T47D (cell line): ENCODE measurements around the gene PPM1D.
"Not testable (repeated sequence)": the region's sequence is repeated elsewhere in the genome, so short reads cannot be mapped to it uniquely, and the experiment has no call there.

ENCODE experiments used
- DNase-seq, 2 experiments: peaks; one replicate each; pipeline versions ENCODE4 v3.0.0 to v3.0.0-alpha.2; 2011 to 2012; ENCODE audit warnings: low read depth in 1 of 2, low spot score in 1 of 2
- JUND ChIP-seq: IDR thresholded peaks from 2 replicates; pipeline ENCODE4 v1.6.1; 2012; ENCODE audit warnings: low read depth
- in situ Hi-C: cut with HindIII; loops from 2 replicates; pipeline ENCODE4 v1.10.0; 2016; ENCODE audit warnings: low sequenced_read_pairs, low pct_unique_long_range_greater_than_20kb

PPM1D gene

GRCh38 chr17:60599220-60599619, 773 bp upstream of the PPM1D start:
- no peak for TF ChIP-seq JUND
- in situ Hi-C loops: no loop called here
- DNase-seq: no peak

- no peak for TF ChIP-seq JUND
- DNase-seq: peak; percentile 83 to 92
- in situ Hi-C loops: no loop called here
Observed at GRCh38 chr17:60600490-60601446, 775 bp downstream of the PPM1D start.

GRCh38 chr17:60601447-60602384, 1.7 kb downstream of the PPM1D start:
- peak in 1 of 2 experiments; percentile 85 for DNase-seq
- TF ChIP-seq JUND: no peak
- in situ Hi-C loops: no loop called here

GRCh38 chr17:60602385-60602742, 2.4 kb downstream of the PPM1D start:
- TF ChIP-seq JUND: no peak
- DNase-seq: peak in 1 of 2 experiments; percentile 22
- in situ Hi-C loops: no loop called here

GRCh38 chr17:60602871-60603270, 2.9 kb downstream of the PPM1D start:
- in situ Hi-C loops: no loop called here

GRCh38 chr17:60603477-60603876, 3.5 kb downstream of the PPM1D start:
- in situ Hi-C loops, DNase-seq: not testable (repeated sequence)

More at GRCh38 chr17:60602871-60603270, 2.9 kb downstream of the PPM1D start:
- DNase-seq: no peak
- TF ChIP-seq JUND: no peak

- in situ Hi-C loops: no loop called here
- TF ChIP-seq JUND: no peak
- DNase-seq: no peak
Observed at GRCh38 chr17:60604686-60605334, 4.8 kb downstream of the PPM1D start.

GRCh38 chr17:60606036-60606435, 6.0 kb downstream of the PPM1D start:
- TF ChIP-seq JUND: no peak
- in situ Hi-C loops: no loop called here

GRCh38 chr17:60610473-60610872, 10.5 kb downstream of the PPM1D start:
- in situ Hi-C loops: no loop called here
- no peak for TF ChIP-seq JUND
- DNase-seq: no peak

More at GRCh38 chr17:60606036-60606435, 6.0 kb downstream of the PPM1D start:
- no peak for DNase-seq

- DNase-seq, in situ Hi-C loops: not testable (repeated sequence)
Observed at GRCh38 chr17:60611321-60611720, 11.3 kb downstream of the PPM1D start.

GRCh38 chr17:60613325-60613724, 13.3 kb downstream of the PPM1D start:
- in situ Hi-C loops: no loop called here
- no peak for DNase-seq
- TF ChIP-seq JUND: no peak

GRCh38 chr17:60613796-60614195, 13.8 kb downstream of the PPM1D start:
- in situ Hi-C loops, DNase-seq: not testable (repeated sequence)

GRCh38 chr17:60614247-60614646, 14.3 kb downstream of the PPM1D start:
- in situ Hi-C loops, DNase-seq: not testable (repeated sequence)
